Gastrocnemius medialis (tissue), 4 donors: ENCODE measurements around the gene OPCML.

Experiments
- CTCF ChIP-seq, 5 experiments: fragments of 450-650 bp in 3 of 5; fragments of 200-600 bp in 2 of 5; sonication (generic) in 2 of 5; IDR thresholded peaks in 4 of 5; conservative IDR thresholded peaks in 1 of 5; 1 replicate in 4 of 5; 2 replicates in 1 of 5; pipeline ENCODE4 v1.5.1; 2016 to 2019; ENCODE audit warnings: antibody characterized with exemption in 5 of 5, mild to moderate bottlenecking in 3 of 5, moderate library complexity in 3 of 5
- POLR2A ChIP-seq, 2 donors: fragments of 450-650 bp; IDR thresholded peaks; one replicate each; pipeline ENCODE4 v1.6.1; 2017; ENCODE audit warnings: antibody characterized with exemption in 2 of 2, mild to moderate bottlenecking in 2 of 2, moderate library complexity in 2 of 2

- TF ChIP-seq POLR2A (IDR thresholded peaks at IDR 0.05), result no peak
- TF ChIP-seq CTCF (IDR thresholded peaks at IDR 0.05 in 4 of 5, conservative IDR thresholded peaks at IDR 0.05 in 1 of 5), result no peak
Observed at GRCh38 chr11:132838627-132839026, 693.7 kb downstream of the OPCML start.
